Skin of body (tissue), 2 donors: ENCODE results near the gene SPIB. TPM values are rescaled to one million over a fixed set of nuclear protein-coding genes. Genes with fewer than 3 reads are reported as not detected.
A peak's percentile ranks its signal among the peaks of the same experiment; 100 is the strongest.

ENCODE experiments used
- DNase-seq: peaks from one replicate; lab custom pipeline; 2025; lab: John Stamatoyannopoulos, UW
- total RNA-seq: library from RNA; depleted of rRNA; stranded (reverse); fragments of >200 nt; gene quantifications from one replicate; pipeline ENCODE4 v1.2.3, GENCODE V29; 2014

The SPIB gene
- total RNA-seq, 1 donor from 2014 or later, result 0.30 TPM

DNA sequence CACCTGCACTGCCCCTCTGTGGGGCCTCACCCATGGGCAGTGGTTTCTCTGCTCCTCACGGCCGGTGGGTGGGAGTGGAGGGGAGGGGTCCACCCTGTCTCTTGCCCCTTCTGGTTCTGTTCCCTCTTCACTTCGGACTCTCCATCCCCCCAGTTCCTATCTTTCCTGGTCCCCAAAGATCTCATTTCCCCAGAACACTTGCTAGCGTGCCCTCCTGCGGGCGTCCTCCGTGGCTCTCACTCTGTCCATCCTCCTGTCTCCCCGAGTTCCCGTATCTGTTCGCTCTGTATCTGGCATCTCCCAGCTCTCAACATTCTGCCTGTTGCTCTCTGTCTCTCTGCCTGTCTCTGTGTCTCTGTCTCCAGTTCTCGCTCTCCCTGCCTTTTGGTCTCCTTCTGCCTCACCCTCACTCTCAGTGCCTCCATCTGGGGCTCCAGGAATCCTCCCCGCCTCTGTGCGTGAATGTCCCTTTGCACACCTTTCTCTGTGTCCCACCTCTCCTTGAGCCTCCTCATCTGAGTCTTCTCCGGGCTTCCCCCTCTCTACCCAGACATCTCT lies 363 bp downstream of the SPIB start:
- no peak for DNase-seq

DNA sequence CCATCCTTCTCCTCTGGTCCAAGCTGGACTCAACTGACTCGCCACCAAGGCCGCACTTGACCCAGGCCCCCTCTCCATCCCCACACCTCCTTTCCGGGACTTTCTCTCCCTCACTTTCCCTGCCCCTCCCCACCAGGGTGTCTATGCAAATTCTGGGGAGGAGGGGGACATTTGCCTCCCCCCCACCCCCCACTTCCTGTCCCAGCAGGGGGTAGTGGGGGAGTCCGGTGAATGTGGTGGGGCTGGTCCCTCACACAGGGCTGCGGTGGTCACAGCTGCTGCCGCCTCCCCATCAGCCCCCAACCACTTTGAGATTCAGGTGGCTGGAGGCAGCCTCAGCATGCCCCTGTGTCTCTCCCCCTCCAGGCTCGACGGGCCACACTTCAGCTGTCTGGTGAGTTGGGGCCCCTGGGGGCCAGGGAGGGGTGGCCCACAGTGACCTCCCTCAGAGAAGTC lies 870 bp downstream of the SPIB start:
- no peak for DNase-seq

DNA sequence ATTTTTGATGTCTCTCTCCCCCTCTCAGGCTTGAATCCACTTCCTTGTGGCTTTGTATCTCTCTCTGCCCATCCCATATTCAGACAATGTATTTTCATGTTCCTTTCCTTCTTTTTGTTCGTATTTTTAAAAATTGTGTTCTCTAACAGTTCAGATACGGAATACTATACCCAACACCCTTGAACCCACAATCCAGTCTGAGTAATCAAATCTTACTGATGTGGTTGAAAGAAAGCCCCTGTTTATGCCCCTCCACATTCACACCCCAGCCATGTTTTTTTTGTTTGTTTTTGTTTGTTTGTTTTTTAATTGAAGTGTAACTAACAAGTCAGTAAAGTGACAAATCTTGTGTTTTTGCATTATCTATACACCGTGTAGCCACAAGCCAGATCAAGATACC lies 1.4 kb downstream of the SPIB start:
- no peak for DNase-seq

DNA sequence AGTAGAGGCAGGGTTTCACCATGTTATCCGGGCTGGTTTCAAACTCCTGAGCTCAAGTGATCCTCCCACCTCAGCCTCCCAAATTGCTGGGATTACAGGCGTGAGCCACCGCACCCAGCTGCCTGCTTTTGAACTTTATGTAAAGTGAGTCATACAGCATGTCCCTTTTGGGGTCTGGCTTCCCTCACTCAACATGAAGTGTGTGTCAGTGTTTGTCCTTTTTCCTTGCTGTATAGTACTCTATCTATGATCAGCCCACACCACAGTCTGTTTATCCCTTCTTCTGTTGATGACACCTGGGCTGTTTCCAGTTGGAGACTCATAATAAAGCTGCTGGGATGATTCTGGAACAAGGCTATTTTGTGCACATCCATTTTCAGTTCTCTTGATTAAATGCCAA lies 2.1 kb downstream of the SPIB start:
- DNase-seq, result no peak

GRCh38 chr19:50422397-50423278 lies 3.9 kb downstream of the SPIB start:
- no peak for DNase-seq

- no peak for DNase-seq
Measured at GRCh38 chr19:50423279-50424113, 4.8 kb downstream of the SPIB start.

DNA sequence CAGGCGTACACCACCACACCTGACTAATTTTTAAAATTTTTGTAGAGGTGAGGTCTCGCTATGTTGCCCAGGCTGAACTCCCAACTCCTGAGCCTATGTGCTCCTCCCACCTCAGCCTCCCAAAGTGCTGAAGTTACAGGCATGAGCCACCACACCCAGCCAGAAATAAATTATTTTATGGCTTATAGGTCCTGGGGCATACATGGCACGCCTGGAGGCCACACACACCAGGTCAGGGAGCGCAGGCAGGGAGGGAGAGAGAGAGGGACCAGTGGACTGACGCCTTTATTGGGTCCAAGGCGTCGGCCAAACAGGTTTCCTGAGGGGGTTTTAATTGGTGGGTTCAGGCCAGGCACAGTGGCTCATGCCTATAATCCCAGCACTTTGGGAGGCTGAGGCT lies 6.8 kb downstream of the SPIB start:
- no peak for DNase-seq

GRCh38 chr19:50427318-50427925 lies 8.7 kb downstream of the SPIB start:
- no peak for DNase-seq

DNA sequence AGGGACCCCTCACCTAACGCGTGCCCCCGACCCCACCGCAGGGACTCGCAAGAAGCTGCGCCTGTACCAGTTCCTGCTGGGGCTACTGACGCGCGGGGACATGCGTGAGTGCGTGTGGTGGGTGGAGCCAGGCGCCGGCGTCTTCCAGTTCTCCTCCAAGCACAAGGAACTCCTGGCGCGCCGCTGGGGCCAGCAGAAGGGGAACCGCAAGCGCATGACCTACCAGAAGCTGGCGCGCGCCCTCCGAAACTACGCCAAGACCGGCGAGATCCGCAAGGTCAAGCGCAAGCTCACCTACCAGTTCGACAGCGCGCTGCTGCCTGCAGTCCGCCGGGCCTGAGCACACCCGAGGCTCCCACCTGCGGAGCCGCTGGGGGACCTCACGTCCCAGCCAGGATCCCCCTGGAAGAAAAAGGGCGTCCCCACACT lies 9.3 kb downstream of the SPIB start:
- peak; percentile 61 for DNase-seq

- no peak for DNase-seq
Measured at GRCh38 chr19:50428772-50429463, 10.2 kb downstream of the SPIB start.

- no peak for DNase-seq
Measured at GRCh38 chr19:50430888-50431342, 12.2 kb downstream of the SPIB start.

DNA sequence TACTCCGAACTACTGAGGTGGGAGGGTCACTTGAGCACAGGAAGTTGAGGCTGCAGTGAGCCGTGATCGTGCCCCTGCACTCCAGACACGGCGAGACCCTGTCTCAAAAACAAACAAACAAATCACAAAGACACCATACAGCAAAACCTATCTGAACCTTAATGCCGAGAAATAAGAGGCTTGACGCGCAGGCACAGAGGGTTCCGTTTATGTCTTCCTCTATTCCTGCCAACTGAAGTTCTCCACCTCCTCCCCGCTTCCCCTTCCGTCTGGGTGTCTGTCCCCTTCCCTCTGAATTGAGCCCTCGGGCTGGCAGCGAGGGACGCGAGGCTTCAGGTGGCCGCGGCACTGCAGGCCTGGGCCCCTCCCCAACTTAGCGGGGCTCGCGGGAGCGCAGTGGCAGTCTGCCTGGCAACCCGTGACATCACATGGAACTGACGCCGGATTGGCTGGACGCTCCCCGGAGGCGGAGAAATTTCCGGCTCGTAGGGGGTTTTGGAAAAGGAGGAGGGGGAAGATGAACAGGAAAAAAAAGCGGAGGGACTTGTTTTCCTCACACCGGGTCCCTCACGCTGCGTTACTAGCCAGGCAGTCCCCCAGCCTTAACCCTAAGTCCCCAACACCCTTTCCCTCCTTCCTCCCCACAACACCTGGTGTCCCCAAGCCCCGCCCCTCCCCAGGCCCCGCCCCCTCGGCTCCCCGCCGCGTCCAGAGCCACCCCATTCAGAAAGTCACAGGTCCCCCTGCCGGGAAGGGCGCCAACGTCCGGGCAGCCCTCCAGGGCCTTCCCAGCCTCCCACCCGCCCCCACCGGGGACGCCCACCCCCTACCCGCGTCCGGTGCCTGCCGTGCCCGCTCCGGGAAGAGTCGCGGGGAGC lies 12.8 kb downstream of the SPIB start:
- DNase-seq, result peak; percentile 73

DNA sequence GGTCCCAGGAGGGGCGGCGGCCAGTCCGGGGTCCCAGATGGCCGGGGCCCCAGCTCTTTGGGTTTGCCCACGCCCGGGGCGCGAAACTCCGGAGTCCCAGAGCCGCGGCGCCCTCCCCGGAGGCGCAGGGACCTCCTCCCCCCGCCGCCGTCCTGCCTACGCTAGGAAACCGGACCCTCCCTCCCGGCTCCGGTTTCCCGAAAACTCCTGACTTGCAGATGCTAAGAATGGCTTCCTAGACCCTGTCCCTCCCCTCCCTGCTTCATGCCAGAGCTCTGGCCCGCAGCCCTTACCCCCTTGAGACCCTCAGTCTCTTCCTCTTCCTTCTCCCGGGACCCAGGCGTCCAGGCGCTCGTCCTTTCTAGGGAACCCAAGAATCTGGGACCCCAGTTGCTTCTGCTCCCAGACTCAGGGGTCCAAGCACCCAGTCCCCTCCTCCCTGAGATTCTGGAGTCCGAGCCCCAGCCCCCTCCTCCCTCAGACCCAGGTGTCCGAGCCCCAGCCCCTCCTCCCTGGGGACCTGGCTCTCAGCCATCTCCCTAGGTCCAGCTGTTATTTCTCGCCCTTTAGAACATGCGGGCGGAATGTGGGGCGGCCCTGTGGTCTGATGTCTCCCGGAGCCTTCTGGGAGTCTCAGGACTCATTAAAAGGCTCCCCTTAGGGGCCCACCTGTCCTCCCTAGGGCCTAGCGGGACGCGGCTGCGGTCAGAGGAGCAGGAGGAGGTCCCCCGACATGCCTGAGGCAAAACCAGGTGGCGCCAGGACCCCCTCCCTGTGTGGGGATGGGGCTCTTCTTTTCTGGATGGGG lies 13.7 kb downstream of the SPIB start, which contains the start of gene MYBPC2:
MYBPC2 (plus strand) TSS at position 672 of the 808 bp plus-strand sequence; CDS start at position 734, 62 bp downstream.
- DNase-seq, result peak; percentile 13

GRCh38 chr19:50433201-50434180 lies 14.8 kb downstream of the SPIB start:
- no peak for DNase-seq

- no peak for DNase-seq
Measured at GRCh38 chr19:50434525-50434924, 15.8 kb downstream of the SPIB start.

- DNase-seq, result no peak
Measured at GRCh38 chr19:50435221-50435620, 16.5 kb downstream of the SPIB start.

DNA sequence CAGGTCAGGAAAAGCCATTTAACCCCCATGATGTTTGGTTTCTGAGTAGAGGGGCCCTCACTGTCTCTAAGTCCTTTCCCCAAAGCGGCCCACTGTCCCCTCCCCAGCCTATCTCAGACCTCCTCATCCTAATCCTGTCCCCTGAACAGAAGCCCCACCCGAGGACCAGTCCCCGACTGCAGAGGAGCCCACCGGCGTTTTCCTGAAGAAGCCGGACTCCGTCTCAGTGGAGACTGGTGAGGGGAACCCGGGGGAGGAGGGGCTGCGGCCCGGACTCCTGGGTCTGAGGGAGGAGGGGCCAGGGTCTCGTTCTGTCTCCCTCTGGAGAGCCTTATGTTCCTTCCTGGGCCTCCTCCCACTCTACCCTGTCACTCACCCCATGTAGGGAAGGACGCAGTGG lies 16.9 kb downstream of the SPIB start:
- no peak for DNase-seq
